Fibroblast of gingiva (primary cell): ENCODE results near the gene CCDC197.

ENCODE experiments used
- DNase-seq: peaks from one replicate; pipeline ENCODE4 v3.0.0-alpha.2; 2011; ENCODE audit warnings: low read depth

The CCDC197 gene

DNA sequence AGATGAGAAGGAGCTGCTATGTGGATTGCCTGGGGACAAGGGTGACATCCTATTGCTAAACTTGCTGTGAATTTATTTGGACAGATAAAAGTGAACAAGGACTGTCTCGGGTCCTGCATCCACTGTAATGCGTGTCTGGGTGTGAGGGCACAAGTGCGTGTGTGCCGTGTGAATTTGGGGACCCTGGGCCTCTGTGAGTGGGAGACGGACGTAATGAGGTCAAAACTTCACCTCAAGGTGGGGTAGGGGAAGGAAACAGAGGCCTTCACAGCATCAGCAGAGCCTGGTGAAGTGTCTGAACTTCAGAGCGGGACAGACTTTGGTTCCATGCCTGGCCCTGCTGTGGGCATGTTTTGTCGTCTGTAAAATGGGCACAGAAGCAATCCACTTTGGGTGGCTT is 35.5 kb upstream of the CCDC197 start:
- no peak for DNase-seq

GRCh38 chr14:93962701-93963601 is 34.1 kb upstream of the CCDC197 start:
- peak; percentile 50 for DNase-seq

DNA sequence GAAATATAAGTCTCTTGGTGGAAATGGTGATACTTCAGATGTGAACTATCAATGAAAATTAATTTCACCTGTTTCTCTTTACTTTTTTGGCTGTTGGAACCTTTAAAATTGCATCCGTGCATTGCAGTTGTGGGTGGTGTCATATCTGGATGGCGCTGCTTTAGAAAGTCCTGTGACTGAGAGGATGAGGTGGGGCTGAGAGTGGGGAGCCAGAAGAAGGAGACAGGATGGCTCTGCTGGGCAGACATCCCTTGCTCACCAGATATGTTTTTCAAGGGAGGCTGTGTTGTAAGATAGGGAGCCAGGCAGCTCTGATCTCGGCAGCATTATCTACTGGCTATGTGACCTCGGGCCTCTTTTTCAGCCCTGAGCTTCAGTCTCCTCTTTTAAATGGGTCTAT is 33.4 kb upstream of the CCDC197 start:
- DNase-seq, result no peak

DNA sequence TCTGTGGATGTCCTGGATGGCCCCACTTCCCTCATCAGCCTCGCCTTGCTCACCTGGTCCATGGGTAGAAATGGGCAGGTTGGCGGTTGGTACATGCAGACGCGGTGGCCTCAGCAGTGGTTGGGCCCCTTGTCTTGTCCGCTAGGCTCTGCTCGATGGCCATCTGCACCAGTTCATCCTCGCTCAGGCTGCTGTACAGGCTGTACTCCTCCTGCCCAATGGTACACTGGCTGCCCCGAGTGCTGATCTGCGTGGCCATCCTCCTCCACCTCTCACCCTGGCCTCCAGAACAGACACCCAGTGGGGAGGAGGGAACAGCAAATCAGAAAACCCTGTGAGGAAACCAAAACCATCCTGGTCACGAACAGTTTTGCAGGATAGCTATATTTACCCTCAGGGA is 32.8 kb upstream of the CCDC197 start:
- DNase-seq, result no peak

DNA sequence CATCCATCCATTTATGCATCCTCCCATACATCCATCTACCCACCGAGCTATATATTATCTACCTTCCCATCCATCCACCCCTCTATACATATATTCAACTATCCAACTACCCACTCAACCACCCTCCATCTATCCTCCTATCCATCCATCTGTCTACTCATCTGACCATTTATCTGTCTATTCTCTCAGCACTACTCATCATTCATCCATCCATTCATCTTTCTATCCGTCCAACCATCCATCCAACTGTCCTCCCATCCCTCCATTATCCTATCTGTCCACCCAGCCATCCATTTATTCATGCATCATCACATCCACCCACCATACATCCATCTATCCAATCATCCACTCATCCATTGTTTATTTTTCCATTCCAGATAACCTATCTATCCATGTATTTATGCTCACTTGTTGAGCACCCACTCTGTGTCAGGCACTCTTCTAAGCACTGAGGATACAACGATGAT is 32.2 kb upstream of the CCDC197 start:
- DNase-seq, result no peak

- peak; percentile 87 for DNase-seq
Measured at GRCh38 chr14:93965287-93965821, 31.7 kb upstream of the CCDC197 start.

GRCh38 chr14:93965946-93966474 is 31.1 kb upstream of the CCDC197 start:
- no peak for DNase-seq

GRCh38 chr14:93967637-93968250 is 29.4 kb upstream of the CCDC197 start:
- DNase-seq, result no peak

GRCh38 chr14:93969082-93969828 is 27.8 kb upstream of the CCDC197 start:
- DNase-seq, result no peak

- no peak for DNase-seq
Measured at GRCh38 chr14:93970585-93970964, 26.5 kb upstream of the CCDC197 start.

DNA sequence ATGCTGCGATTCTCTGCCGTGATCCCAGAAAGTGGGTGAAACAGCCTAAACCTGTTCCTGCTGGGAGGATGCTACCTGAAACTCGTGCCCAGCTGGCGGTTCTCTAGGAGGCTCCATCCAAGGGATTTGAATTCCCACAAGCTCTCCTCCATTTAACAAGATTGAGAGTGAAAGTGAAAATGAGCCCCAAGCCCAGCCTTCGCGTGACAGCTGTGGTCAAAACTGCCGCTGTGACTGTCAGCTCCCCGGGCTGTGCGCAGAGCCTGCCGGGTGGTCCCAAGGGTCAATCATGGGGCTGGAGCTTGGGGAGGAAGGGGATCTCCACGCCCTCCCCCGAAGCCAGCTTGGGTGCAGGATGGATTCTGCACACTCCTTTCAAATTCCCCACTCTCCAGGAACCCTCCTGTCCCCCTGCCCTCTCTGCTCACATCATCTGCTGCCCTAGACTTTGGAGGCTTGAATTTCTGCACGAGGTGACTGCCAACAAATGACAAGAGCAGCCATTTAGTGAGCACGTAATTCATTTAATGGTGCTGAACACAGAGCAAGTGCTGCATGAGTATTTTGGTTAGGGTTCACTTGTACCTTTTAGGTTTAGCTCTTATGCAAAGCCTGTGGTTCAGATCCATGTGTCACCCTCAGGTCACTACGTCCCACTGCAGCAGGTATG is 26.0 kb upstream of the CCDC197 start:
- DNase-seq, result no peak

DNA sequence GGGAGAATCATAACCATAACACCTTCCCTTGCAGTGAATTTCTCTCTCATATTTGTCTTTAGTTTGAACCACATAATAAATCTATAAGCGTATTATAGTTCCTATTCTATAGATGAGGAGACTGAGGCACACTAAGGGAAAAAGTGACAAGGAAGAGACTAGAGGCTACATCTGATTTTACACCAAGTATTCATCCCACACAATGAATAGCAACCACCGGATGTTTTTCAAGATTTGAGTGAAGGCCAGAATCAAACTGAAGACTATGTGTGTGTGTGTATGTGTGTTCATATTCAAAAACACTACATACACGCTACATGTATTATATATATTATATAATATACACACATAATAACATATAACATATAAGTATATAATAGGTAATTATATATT is 25.5 kb upstream of the CCDC197 start:
- DNase-seq, result no peak

DNA sequence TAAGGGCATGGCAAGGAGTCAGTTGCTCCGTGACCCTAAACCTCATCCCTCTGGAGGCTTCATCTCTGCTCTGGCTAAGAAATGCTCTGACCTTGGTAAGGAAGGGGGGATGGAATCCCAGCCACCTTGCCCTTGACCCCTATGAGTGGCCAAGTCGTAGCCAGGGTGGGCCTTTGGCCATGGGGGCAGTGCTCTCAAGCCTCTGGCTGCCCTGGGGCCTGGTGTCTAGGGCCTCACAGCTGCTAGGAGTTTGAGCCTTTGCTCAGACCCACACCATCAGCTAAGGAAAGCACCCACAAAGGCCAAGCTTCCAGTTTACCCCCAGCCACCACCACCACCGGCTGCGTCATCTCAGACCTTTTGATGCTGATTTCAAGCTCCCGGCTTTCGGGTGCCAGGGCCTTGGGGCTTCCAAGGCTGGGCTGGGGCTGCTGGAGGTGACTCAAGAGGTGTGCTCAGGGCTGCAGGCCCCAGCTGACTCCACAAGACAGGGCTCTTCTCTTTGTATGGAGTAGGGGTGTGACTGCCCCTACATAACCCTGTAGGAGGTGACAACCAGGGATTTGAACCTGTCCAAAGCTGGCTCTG is 24.4 kb upstream of the CCDC197 start:
- no peak for DNase-seq

GRCh38 chr14:93973607-93974006 is 23.5 kb upstream of the CCDC197 start:
- no peak for DNase-seq

DNA sequence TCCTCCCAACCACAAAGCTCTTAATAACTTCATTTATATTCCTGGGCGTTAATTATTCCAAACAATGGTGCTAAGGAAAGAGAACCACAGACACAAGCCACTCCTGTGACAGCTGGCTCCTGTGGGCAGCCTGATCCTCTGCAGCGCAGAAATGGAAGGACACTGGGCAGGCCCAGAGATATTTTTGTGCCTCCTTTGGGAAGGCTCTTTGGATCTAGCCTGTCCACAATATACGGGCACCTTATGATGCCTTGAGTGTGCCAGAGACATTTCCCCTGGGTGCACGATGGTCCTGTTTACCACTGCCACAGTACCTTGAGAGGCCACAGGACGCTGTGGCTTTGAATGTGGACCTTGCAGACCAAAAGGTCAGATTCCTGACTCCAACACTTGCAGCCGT is 22.8 kb upstream of the CCDC197 start:
- DNase-seq, result no peak

- no peak for DNase-seq
Measured at GRCh38 chr14:93974833-93975232, 22.3 kb upstream of the CCDC197 start.

- no peak for DNase-seq
Measured at GRCh38 chr14:93975791-93976476, 21.2 kb upstream of the CCDC197 start.

DNA sequence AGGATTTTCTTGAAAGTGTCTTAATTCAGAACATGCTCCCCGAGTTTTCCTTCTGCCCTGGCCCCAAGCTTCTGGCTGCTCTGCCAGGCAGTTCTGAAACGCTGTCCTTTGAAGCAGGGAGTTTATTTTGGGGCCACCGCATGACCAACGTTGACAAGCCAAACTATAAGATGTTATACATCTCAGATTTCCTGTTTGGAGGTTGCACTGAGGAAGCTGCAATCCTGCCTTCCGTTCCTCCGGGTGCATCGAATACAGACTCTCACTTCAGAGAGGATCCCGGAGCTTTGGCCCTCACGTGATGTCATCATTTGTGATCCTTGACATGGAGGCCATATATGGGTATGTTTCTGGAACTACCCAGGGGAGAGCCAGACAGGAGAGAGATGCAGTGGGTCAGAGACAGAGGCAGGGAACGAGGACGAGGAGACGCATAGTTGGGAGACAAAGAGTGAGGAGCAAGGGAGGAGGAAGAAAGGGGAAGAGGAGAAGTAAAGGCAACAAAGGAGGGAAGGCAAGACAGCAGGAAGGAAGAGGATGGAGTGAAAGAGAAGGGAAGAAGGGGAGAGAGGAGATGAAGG is 20.5 kb upstream of the CCDC197 start, which contains the start of gene ASB2:
Gene ASB2, minus strand, starts transcription at position 94 of the 581 bp plus-strand sequence. CDS start 12,031 bp downstream, outside the sequence.
- DNase-seq, result no peak

DNA sequence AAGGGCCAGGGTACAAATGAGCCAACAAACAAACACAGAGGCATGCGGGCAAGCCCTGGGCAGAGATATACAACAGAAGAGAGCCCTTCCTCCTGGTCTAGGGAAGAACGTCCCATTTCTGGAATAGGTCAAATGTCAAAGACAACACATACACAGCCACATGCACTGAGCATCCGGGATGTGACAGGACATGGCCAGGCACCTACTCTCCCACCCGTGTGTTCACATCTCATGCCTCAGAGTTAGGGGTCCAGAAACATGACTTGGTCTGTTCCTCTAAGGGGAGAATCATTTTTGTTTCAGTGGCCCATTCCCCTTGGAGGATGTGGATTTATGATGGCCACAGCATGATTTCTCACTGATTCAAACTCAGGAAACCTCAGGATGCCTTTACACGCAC is 19.9 kb upstream of the CCDC197 start:
- no peak for DNase-seq
